GM23338 (cell line): ENCODE results near the gene SLC22A4.

ENCODE experiments used
- CREB1 ChIP-seq: fragments of 250-450 bp; sonication (Bioruptor Pico); IDR thresholded peaks from 2 replicates; pipeline ENCODE4 v1.5.0; 2020; ENCODE audit warnings: low read depth, mild to moderate bottlenecking, moderate library complexity
- EZH2 ChIP-seq: fragments of 200-600 bp; sonication (generic); IDR thresholded peaks from one replicate; pipeline ENCODE4 v1.8.0; 2017; ENCODE audit warnings: antibody characterized with exemption, mild to moderate bottlenecking, low read depth; ENCODE audit not compliant: unreplicated experiment
- EZH2phosphoT487 ChIP-seq: fragments of 200-600 bp; sonication (generic); IDR thresholded peaks from one replicate; pipeline ENCODE4 v1.8.1; 2018; ENCODE audit warnings: antibody characterized with exemption; ENCODE audit not compliant: unreplicated experiment
- JUNB ChIP-seq: IDR thresholded peaks from one replicate; pipeline ENCODE4 v1.6.1; 2016; ENCODE audit warnings: antibody characterized with exemption; ENCODE audit not compliant: unreplicated experiment
- NANOG ChIP-seq: IDR thresholded peaks from 2 replicates; pipeline ENCODE4 v1.6.1; 2016; ENCODE audit warnings: antibody characterized with exemption, borderline replicate concordance
- POLR2AphosphoS5 ChIP-seq: IDR thresholded peaks from 2 replicates; pipeline ENCODE4 v1.6.1; 2016; ENCODE audit warnings: antibody characterized with exemption, low read depth
- STAT1 ChIP-seq: IDR thresholded peaks from one replicate; pipeline ENCODE4 v1.6.1; 2016; ENCODE audit warnings: antibody characterized with exemption; ENCODE audit not compliant: unreplicated experiment
- ZNF114 ChIP-seq: fragments of 250-450 bp; sonication (Bioruptor Pico); IDR thresholded peaks from 2 replicates; pipeline ENCODE4 v1.5.0; 2020; ENCODE audit warnings: mild to moderate bottlenecking, moderate library complexity
- ZNF331 ChIP-seq: fragments of 250-450 bp; sonication (Bioruptor Pico); IDR thresholded peaks from 2 replicates; pipeline ENCODE4 v1.5.0; 2020; ENCODE audit warnings: low read depth, mild to moderate bottlenecking, moderate library complexity
- ZNF462 ChIP-seq: fragments of 250-450 bp; sonication (Bioruptor Pico); IDR thresholded peaks from 2 replicates; pipeline ENCODE4 v1.5.0; 2020; ENCODE audit warnings: mild to moderate bottlenecking, moderate library complexity
- TF ChIP-seq, protein P1 (sequence below), 2 experiments: fragments of 200-600 bp in 1 of 2; sonication (generic) in 1 of 2; conservative IDR thresholded peaks; 2 replicates each; pipeline versions ENCODE4 v1.5.1 to v1.6.1; 2016 to 2017; ENCODE audit warnings: antibody characterized with exemption in 2 of 2, low read depth in 2 of 2, mild to moderate bottlenecking in 2 of 2, moderate library complexity in 1 of 2
- TF ChIP-seq, protein P2 (sequence below): IDR thresholded peaks from one replicate; pipeline ENCODE4 v1.6.1; 2018; ENCODE audit warnings: antibody characterized with exemption; ENCODE audit not compliant: unreplicated experiment
- TF ChIP-seq, protein P3 (sequence below): IDR thresholded peaks from 2 replicates; pipeline ENCODE4 v1.6.1; 2016; ENCODE audit warnings: antibody characterized with exemption

DNA sequence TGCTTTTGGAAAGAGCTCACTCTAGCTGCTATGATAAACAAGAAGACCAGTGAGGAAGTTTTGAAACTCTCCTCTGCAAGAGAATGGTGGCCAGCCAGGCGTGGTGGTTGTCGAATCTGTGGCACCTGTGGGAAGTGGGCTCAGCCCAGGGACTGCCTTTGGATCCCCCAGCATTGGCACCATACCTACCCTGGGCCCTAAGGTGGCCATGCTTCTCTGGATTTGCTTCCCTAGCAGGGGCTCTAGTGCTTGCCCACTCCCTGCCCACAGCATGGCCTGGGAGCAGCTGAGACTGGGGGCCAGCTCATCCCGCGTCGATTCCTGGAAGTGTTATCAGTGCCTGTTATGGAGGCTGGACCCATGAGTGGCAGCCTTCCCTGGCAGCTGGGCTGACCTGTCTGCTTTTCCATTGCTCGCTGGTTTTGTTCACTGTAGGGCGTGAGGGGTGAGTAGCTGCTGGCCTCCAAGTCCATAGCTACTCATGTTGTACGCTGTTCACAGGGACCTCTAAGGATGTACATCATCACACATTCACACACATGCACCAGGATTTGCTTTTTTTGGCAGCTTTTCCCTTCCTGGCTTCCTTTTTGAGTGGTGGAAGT is 2.3 kb downstream of the SLC22A4 start:
- TF ChIP-seq, protein P1, sequence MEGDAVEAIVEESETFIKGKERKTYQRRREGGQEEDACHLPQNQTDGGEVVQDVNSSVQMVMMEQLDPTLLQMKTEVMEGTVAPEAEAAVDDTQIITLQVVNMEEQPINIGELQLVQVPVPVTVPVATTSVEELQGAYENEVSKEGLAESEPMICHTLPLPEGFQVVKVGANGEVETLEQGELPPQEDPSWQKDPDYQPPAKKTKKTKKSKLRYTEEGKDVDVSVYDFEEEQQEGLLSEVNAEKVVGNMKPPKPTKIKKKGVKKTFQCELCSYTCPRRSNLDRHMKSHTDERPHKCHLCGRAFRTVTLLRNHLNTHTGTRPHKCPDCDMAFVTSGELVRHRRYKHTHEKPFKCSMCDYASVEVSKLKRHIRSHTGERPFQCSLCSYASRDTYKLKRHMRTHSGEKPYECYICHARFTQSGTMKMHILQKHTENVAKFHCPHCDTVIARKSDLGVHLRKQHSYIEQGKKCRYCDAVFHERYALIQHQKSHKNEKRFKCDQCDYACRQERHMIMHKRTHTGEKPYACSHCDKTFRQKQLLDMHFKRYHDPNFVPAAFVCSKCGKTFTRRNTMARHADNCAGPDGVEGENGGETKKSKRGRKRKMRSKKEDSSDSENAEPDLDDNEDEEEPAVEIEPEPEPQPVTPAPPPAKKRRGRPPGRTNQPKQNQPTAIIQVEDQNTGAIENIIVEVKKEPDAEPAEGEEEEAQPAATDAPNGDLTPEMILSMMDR (conservative IDR thresholded peaks at IDR 0.05; ENCODE audit: low read depth in 2 of 2), result no peak
- TF ChIP-seq EZH2phosphoT487 (no peak), POLR2AphosphoS5 (no peak), CREB1 (no peak), EZH2 (no peak), STAT1 (no peak), NANOG (no peak), JUNB (no peak), ZNF114 (no peak), ZNF331 (CRISPR knock-in tag) (no peak), ZNF462 (no peak)
- TF ChIP-seq, protein P2, sequence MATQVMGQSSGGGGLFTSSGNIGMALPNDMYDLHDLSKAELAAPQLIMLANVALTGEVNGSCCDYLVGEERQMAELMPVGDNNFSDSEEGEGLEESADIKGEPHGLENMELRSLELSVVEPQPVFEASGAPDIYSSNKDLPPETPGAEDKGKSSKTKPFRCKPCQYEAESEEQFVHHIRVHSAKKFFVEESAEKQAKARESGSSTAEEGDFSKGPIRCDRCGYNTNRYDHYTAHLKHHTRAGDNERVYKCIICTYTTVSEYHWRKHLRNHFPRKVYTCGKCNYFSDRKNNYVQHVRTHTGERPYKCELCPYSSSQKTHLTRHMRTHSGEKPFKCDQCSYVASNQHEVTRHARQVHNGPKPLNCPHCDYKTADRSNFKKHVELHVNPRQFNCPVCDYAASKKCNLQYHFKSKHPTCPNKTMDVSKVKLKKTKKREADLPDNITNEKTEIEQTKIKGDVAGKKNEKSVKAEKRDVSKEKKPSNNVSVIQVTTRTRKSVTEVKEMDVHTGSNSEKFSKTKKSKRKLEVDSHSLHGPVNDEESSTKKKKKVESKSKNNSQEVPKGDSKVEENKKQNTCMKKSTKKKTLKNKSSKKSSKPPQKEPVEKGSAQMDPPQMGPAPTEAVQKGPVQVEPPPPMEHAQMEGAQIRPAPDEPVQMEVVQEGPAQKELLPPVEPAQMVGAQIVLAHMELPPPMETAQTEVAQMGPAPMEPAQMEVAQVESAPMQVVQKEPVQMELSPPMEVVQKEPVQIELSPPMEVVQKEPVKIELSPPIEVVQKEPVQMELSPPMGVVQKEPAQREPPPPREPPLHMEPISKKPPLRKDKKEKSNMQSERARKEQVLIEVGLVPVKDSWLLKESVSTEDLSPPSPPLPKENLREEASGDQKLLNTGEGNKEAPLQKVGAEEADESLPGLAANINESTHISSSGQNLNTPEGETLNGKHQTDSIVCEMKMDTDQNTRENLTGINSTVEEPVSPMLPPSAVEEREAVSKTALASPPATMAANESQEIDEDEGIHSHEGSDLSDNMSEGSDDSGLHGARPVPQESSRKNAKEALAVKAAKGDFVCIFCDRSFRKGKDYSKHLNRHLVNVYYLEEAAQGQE, result no peak
- TF ChIP-seq, protein P3, sequence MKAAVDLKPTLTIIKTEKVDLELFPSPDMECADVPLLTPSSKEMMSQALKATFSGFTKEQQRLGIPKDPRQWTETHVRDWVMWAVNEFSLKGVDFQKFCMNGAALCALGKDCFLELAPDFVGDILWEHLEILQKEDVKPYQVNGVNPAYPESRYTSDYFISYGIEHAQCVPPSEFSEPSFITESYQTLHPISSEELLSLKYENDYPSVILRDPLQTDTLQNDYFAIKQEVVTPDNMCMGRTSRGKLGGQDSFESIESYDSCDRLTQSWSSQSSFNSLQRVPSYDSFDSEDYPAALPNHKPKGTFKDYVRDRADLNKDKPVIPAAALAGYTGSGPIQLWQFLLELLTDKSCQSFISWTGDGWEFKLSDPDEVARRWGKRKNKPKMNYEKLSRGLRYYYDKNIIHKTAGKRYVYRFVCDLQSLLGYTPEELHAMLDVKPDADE, result no peak
